ENCODE measurements around the gene SCFD2. TPM values are rescaled to one million over a fixed set of nuclear protein-coding genes. Genes with fewer than 3 reads are reported as not detected.

SCFD2 gene
- total RNA-seq, 1 experiment from 2014 or later = 36.6 TPM

- intact Hi-C loops (cut with micrococcal nuclease) = no loop called here
- TF ChIP-seq, protein P1, sequence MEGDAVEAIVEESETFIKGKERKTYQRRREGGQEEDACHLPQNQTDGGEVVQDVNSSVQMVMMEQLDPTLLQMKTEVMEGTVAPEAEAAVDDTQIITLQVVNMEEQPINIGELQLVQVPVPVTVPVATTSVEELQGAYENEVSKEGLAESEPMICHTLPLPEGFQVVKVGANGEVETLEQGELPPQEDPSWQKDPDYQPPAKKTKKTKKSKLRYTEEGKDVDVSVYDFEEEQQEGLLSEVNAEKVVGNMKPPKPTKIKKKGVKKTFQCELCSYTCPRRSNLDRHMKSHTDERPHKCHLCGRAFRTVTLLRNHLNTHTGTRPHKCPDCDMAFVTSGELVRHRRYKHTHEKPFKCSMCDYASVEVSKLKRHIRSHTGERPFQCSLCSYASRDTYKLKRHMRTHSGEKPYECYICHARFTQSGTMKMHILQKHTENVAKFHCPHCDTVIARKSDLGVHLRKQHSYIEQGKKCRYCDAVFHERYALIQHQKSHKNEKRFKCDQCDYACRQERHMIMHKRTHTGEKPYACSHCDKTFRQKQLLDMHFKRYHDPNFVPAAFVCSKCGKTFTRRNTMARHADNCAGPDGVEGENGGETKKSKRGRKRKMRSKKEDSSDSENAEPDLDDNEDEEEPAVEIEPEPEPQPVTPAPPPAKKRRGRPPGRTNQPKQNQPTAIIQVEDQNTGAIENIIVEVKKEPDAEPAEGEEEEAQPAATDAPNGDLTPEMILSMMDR (conservative IDR thresholded peaks at IDR 0.05; ENCODE audit: low read depth, low read length) = no peak
- TF ChIP-seq EZH2 (IDR thresholded peaks at IDR 0.05; ENCODE audit: low read length, unreplicated experiment) = no peak
- POLR2A ChIA-PET (ENCODE audit: unreplicated experiment) = no interaction called here
These were observed 490.9 kb downstream of the SCFD2 start for GRCh38 chr4:52874948-52875347.

GRCh38 chr4:52873861-52874343, 492.0 kb downstream of the SCFD2 start:
- ATAC-seq (no peak), DNase-seq (no peak)
- H3K27ac ChIP-seq (ENCODE audit: low read length) = no peak overlapping the region
- H3K36me3 ChIP-seq (ENCODE audit: low read depth, low read length) = no peaks in the 10 kb centered on the region
- no peak overlapping the region for H3K4me2 ChIP-seq (ENCODE audit: low read length)
- intact Hi-C loops (cut with micrococcal nuclease) = no loop called here
- H3K4me3 ChIP-seq (ENCODE audit: low read length) = no peak overlapping the region
- no TSS peak for BruUV-seq (replicated peaks)
- CTCF ChIA-PET = no interaction called here
- H3K9me2 ChIP-seq (replicated peaks; ENCODE audit: low read length) = no peaks in the 10 kb centered on the region
- no peaks in the 10 kb centered on the region for H3K79me2 ChIP-seq (ENCODE audit: low read length)
- H3K27me3 ChIP-seq (ENCODE audit: low read length) = no peaks in the 10 kb centered on the region
- no peaks in the 10 kb centered on the region for H4K20me1 ChIP-seq (ENCODE audit: low read length)
- H3K9me3 ChIP-seq (ENCODE audit: low read length) = no peaks in the 10 kb centered on the region
- POLR2A ChIA-PET (ENCODE audit: unreplicated experiment) = no interaction called here
- TF ChIP-seq, protein P1 (conservative IDR thresholded peaks at IDR 0.05; ENCODE audit: low read depth, low read length) = no peak
- TF ChIP-seq EZH2 (IDR thresholded peaks at IDR 0.05; ENCODE audit: low read length, unreplicated experiment) (no peak), EZH2phosphoT487 (IDR thresholded peaks at IDR 0.05; ENCODE audit: borderline replicate concordance, low read length) (no peak)
- no peaks in the 10 kb centered on the region for H3F3A ChIP-seq (ENCODE audit: low read length, unreplicated experiment)
- no peak overlapping the region for H3K9ac ChIP-seq (ENCODE audit: low read length)
- H3K4me1 ChIP-seq (ENCODE audit: insufficient read depth, low read length) = no peaks in the 10 kb centered on the region
- H2AFZ ChIP-seq (ENCODE audit: low read length) = no peak overlapping the region

More at GRCh38 chr4:52874948-52875347, 490.9 kb downstream of the SCFD2 start:
- Histone ChIP-seq H4K20me1 (ENCODE audit: low read length) (no peaks in the 10 kb centered on the region), H3K9ac (ENCODE audit: low read length) (no peak overlapping the region), H3K9me3 (ENCODE audit: low read length) (no peaks in the 10 kb centered on the region), H3K27me3 (ENCODE audit: low read length) (no peaks in the 10 kb centered on the region), H3K27ac (ENCODE audit: low read length) (no peak overlapping the region), H3K9me2 (replicated peaks; ENCODE audit: low read length) (no peaks in the 10 kb centered on the region), H3K4me2 (ENCODE audit: low read length) (no peak overlapping the region), H3F3A (ENCODE audit: low read length, unreplicated experiment) (no peaks in the 10 kb centered on the region), H3K4me1 (ENCODE audit: insufficient read depth, low read length) (no peaks in the 10 kb centered on the region), H3K4me3 (ENCODE audit: low read length) (no peak overlapping the region), H3K36me3 (ENCODE audit: low read depth, low read length) (no peaks in the 10 kb centered on the region), H3K79me2 (ENCODE audit: low read length) (no peaks in the 10 kb centered on the region), H2AFZ (ENCODE audit: low read length) (no peak overlapping the region)
- no TSS peak for BruUV-seq (replicated peaks)
- ATAC-seq (no peak), DNase-seq (no peak)
- CTCF ChIA-PET = no interaction called here

- no peaks in the 10 kb centered on the region for H3K4me1 ChIP-seq (ENCODE audit: insufficient read depth, low read length)
- H3K36me3 ChIP-seq (ENCODE audit: low read depth, low read length) = no peaks in the 10 kb centered on the region
- H3K79me2 ChIP-seq (ENCODE audit: low read length) = no peaks in the 10 kb centered on the region
- H3K9me2 ChIP-seq (replicated peaks; ENCODE audit: low read length) = no peaks in the 10 kb centered on the region
- H3F3A ChIP-seq (ENCODE audit: low read length, unreplicated experiment) = no peaks in the 10 kb centered on the region
- peak; percentile 96 for ATAC-seq
- BruUV-seq (replicated peaks) = no TSS peak
- no peak overlapping the region for H3K9ac ChIP-seq (ENCODE audit: low read length)
- intact Hi-C loops (cut with micrococcal nuclease) = no loop called here
- no peak overlapping the region for H3K4me2 ChIP-seq (ENCODE audit: low read length)
- no peak overlapping the region for H3K27ac ChIP-seq (ENCODE audit: low read length)
- no peaks in the 10 kb centered on the region for H3K27me3 ChIP-seq (ENCODE audit: low read length)
- POLR2A ChIA-PET (ENCODE audit: unreplicated experiment) = interaction anchor here (0.6 kb wide), 1 partner anchor 11 kb away, joined by 3 read pairs; the partner anchor contains the start of gene RASL11B
- H3K4me3 ChIP-seq (ENCODE audit: low read length) = no peak overlapping the region
- no peaks in the 10 kb centered on the region for H4K20me1 ChIP-seq (ENCODE audit: low read length)
- TF ChIP-seq, protein P1 (conservative IDR thresholded peaks at IDR 0.05; ENCODE audit: low read depth, low read length) = no peak
- TF ChIP-seq EZH2 (IDR thresholded peaks at IDR 0.05; ENCODE audit: low read length, unreplicated experiment) (no peak), EZH2phosphoT487 (IDR thresholded peaks at IDR 0.05; ENCODE audit: borderline replicate concordance, low read length) (no peak)
- H2AFZ ChIP-seq (ENCODE audit: low read length) = no peak overlapping the region
- DNase-seq = peak; percentile 33
- no peaks in the 10 kb centered on the region for H3K9me3 ChIP-seq (ENCODE audit: low read length)
- CTCF ChIA-PET = no interaction called here
These were observed 492.7 kb downstream of the SCFD2 start for GRCh38 chr4:52873191-52873590.

All from PC-3 (cell line).